Neural cell (in vitro differentiated cells): Measurements from ENCODE around the gene SECISBP2.

Experiments used
- EP300 ChIP-seq: fragments of 450-650 bp; conservative IDR thresholded peaks from 2 replicates; pipeline ENCODE4 v1.6.1; 2014; ENCODE audit warnings: antibody characterized with exemption, mild to moderate bottlenecking, moderate library complexity; ENCODE audit not compliant: poor library complexity, severe bottlenecking
- EZH2 ChIP-seq: fragments of 200-600, 300-800 bp; shearing (Covaris generic), sonication (generic); IDR thresholded peaks from 2 replicates; pipeline ENCODE4 v1.6.1; 2014; ENCODE audit warnings: antibody characterized with exemption, low read length, borderline replicate concordance, mild to moderate bottlenecking; ENCODE audit not compliant: insufficient read depth, poor library complexity, severe bottlenecking
- POLR2AphosphoS5 ChIP-seq: IDR thresholded peaks from 2 replicates; pipeline ENCODE4 v1.6.1; 2012
- RAD21 ChIP-seq: fragments of 450-650 bp; conservative IDR thresholded peaks from 2 replicates; pipeline ENCODE4 v1.6.1; 2014; ENCODE audit warnings: antibody characterized with exemption, mild to moderate bottlenecking, moderate library complexity
- SMC3 ChIP-seq: fragments of 450-650 bp; conservative IDR thresholded peaks from 2 replicates; pipeline ENCODE4 v1.6.1; 2014; ENCODE audit warnings: antibody characterized with exemption, mild to moderate bottlenecking, moderate library complexity; ENCODE audit not compliant: poor library complexity
- TAF1 ChIP-seq: IDR thresholded peaks from 2 replicates; pipeline ENCODE4 v1.6.1; 2012; ENCODE audit warnings: low read depth
- TF ChIP-seq, protein P1 (sequence below): fragments of 450-650 bp; IDR thresholded peaks from 2 replicates; pipeline ENCODE4 v1.5.1; 2014; ENCODE audit warnings: antibody characterized with exemption, mild to moderate bottlenecking, moderate library complexity; ENCODE audit not compliant: poor library complexity, severe bottlenecking
- TF ChIP-seq, protein P2 (sequence below): IDR thresholded peaks from 2 replicates; pipeline ENCODE4 v1.6.1; 2012; ENCODE audit warnings: borderline replicate concordance

DNA sequence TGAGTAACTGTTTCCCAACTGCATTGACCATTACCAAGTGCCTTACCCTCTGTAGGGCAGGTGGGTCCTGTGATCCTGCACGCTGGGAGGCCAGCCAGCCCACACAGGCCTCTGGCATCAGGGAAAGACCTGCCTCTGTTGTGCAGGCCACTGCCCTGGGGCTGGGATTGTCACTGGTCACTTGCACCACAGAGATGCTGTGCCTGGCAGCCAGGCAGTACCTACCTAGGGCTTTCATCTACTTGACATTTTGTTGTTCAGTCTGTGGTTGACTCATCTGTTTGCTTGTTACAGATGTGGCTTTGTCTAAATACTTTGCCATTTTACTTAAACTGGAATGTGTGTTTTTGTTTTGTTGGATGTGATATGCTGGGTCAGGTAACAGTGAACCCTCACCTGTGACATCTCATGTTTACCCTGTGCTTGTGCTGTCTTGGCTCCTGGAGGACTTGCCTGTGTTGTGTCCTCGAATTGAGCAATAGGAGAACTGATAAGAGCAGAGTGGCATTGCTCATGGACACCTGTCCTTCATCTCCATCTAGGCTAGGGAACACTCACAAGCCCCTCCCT, 32.8 kb downstream of the SECISBP2 start:
- TF ChIP-seq, protein P1, sequence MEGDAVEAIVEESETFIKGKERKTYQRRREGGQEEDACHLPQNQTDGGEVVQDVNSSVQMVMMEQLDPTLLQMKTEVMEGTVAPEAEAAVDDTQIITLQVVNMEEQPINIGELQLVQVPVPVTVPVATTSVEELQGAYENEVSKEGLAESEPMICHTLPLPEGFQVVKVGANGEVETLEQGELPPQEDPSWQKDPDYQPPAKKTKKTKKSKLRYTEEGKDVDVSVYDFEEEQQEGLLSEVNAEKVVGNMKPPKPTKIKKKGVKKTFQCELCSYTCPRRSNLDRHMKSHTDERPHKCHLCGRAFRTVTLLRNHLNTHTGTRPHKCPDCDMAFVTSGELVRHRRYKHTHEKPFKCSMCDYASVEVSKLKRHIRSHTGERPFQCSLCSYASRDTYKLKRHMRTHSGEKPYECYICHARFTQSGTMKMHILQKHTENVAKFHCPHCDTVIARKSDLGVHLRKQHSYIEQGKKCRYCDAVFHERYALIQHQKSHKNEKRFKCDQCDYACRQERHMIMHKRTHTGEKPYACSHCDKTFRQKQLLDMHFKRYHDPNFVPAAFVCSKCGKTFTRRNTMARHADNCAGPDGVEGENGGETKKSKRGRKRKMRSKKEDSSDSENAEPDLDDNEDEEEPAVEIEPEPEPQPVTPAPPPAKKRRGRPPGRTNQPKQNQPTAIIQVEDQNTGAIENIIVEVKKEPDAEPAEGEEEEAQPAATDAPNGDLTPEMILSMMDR: no peak
- TF ChIP-seq TAF1 (no peak), RAD21 (no peak), EP300 (no peak), SMC3 (no peak), EZH2 (no peak), POLR2AphosphoS5 (no peak)
- TF ChIP-seq, protein P2, sequence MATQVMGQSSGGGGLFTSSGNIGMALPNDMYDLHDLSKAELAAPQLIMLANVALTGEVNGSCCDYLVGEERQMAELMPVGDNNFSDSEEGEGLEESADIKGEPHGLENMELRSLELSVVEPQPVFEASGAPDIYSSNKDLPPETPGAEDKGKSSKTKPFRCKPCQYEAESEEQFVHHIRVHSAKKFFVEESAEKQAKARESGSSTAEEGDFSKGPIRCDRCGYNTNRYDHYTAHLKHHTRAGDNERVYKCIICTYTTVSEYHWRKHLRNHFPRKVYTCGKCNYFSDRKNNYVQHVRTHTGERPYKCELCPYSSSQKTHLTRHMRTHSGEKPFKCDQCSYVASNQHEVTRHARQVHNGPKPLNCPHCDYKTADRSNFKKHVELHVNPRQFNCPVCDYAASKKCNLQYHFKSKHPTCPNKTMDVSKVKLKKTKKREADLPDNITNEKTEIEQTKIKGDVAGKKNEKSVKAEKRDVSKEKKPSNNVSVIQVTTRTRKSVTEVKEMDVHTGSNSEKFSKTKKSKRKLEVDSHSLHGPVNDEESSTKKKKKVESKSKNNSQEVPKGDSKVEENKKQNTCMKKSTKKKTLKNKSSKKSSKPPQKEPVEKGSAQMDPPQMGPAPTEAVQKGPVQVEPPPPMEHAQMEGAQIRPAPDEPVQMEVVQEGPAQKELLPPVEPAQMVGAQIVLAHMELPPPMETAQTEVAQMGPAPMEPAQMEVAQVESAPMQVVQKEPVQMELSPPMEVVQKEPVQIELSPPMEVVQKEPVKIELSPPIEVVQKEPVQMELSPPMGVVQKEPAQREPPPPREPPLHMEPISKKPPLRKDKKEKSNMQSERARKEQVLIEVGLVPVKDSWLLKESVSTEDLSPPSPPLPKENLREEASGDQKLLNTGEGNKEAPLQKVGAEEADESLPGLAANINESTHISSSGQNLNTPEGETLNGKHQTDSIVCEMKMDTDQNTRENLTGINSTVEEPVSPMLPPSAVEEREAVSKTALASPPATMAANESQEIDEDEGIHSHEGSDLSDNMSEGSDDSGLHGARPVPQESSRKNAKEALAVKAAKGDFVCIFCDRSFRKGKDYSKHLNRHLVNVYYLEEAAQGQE: no peak
